GM19328 (cell line): ENCODE data around the gene ATG10.
A peak's percentile ranks its signal among the peaks of the same experiment; 100 is the strongest.
"Not testable (repeated sequence)": the region's sequence is repeated elsewhere in the genome, so short reads cannot be mapped to it uniquely, and the experiment has no call there.

ENCODE experiments used
- ATAC-seq: cut with Tn5 transposase; IDR thresholded peaks from one replicate; pipeline ENCODE4 v1.9.1; 2021; ENCODE audit warnings: mild to moderate bottlenecking, moderate library complexity; ENCODE audit not compliant: unreplicated experiment

ATG10 gene

DNA sequence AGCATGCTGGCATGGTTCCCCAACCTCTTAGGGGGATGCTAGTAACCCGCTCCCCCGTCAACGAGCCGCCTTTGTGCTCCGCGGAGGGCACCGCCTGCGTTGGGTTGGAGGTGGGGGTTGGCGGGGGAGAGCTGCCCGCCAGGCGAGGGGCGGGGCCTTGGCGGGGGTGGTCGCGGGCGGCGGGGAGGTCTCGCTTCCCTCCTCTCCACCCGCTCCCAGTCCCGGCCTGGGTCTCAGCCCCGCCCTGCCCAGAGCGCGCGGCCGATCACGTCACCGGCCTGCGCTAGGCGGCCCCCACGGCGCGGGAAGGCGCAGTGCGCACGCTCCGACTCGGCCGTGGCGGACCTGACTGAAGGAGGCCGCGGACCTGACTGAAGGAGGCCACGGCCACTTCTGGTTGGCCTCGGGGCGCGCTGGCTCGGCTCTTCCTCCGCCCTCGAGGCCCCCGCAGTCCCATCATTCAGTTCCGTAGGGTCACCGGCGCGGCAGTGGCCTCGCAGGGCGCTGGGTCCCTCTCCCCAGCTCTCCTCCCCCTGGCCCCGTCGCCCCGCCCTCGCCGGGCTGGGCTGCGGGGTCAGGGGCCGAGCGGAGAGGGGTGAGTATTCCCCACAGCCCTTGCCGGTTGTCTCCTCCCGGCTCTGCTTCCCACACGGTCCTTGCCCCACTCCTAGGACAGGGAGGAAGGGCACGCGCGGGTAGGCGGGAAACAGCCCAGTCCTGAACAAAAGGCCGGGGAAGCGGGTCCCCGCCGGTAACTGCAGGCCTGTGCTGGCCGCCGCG is at the start of gene ATG10:
Gene ATG10 (plus strand): TSS at position 312 of the 780 bp plus-strand sequence. CDS start 15,548 bp downstream, outside the sequence.
- peak; percentile 96 for ATAC-seq

DNA sequence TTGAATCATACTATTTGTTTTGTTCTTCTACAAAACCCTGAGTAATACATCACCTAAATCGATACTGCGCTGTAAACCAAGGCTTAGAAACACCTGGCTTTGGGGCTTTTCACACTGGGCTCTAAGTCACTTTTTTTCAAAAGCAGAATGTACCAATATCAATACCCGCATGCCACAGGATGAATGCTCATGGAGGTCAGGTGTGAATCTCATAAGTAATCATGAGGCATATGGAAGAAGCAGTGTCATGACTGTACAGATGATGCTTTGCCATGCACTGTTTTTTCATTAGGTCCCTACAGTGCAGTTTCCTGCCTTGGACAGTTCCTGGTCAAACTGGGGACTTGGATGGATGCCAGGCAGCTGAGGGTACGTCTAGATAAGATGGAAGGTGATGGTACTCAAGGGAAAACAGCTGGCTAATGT is 49.0 kb upstream of the ATG10 start:
- no peak for ATAC-seq

DNA sequence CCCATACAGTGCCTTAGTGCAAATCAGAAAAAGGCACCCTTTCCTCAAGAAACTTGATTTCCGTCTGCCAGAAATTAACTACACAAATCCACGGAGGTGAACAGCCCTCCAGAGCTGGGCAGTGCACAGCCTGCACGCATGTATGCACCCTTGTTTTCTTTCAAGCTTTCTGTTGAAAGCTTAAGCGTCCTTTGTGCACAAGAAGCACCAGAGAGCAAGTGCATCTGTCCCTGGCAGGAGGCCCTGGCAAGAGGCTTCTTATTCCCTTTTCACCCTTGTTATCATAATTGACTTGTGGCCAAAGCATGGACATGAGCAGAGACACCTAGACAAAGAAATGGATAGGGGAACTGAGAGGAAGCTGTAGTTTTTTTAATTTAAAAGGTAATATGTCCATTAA is 47.4 kb upstream of the ATG10 start:
- no peak for ATAC-seq

DNA sequence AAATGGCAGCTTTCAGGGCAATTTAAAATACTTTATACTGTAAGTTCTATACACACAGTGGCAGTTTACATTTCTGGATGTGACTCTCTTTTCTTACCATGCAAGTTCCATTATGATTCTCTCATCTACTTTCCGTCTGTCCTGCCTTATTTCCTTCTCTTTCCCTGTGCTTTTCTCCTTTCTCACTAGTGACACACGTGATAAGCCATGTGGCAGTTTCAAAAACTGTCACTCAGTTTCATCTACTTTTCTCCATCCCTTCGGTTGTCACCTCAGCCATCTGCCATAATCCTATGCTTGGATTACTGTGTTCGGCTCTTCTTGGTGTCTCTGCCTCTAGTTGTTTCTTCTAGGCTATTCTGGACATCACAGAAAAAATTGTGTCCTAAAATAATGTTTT is 46.8 kb upstream of the ATG10 start:
- ATAC-seq = no peak

DNA sequence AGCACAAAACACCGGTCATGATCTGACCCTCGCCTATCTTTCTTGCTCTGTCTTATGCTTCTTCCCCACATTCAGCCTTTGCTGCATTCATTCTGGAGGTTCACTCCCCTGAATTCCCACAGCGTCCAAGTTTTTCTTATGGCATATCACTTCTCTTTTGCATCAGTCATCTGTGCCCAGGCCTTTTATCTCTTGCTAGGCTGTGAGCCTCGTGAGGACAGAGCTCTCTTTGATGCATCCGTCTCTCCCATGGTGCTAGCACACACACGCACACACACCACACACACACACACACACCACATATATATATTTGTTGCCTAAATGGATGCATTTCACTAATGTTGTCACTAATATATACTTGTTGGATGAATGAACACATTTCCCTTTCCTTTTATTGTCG is 45.8 kb upstream of the ATG10 start:
- ATAC-seq = no peak

DNA sequence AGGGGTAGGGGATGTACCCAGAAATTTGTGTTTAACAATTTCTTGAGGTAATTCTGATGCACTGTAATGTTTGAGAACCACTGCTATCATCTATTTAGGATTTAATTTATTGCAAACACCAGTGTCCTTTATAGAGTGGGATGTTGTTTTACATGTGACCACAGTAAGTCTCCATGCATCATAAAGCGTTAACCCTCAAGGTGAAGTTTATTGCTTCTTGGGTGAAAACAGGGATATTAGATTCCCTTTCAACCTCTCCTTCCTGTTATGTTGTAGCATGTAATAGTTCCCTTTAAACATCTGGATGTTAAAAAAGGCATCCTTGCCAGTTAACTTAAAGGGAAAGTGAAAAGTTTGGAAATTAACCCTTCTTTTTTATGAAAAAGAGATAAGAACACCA is 35.8 kb upstream of the ATG10 start:
- ATAC-seq = no peak

DNA sequence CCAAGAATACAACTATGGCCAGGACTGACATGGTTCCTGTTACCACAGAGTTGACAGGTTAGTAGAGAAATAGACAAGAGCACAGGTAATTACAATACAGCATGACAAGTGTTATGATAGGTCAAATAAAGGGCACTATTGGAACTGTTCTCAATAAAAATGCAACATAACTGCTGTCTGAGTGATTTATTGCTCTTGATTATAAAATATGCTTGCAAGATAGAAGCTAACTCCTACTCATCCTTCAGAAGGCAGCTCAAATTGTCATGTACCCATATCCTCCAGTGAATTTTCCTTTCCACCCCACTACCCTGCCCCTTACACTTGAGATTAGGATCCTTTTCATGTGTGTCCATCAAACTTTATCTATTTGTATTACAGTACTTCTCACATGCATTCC is 35.1 kb upstream of the ATG10 start:
- ATAC-seq = no peak

DNA sequence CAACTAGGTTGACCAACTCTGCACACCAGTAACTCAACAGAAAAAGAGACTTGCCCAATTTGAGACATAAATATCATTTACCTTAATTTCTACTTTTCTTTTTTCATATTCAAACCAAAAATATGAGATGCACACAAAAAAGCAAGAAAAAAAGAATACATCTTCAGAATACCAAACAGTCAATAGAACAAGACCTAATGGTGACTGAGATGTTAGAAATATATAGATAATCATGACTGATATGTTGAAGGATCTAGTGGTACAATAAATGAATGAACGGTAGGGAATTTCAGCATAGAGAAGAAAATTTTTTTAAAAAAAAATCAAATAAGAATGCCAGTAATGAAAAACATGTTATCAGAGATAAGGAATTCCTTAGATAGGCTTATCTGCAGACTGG is 29.1 kb upstream of the ATG10 start:
- no peak for ATAC-seq

DNA sequence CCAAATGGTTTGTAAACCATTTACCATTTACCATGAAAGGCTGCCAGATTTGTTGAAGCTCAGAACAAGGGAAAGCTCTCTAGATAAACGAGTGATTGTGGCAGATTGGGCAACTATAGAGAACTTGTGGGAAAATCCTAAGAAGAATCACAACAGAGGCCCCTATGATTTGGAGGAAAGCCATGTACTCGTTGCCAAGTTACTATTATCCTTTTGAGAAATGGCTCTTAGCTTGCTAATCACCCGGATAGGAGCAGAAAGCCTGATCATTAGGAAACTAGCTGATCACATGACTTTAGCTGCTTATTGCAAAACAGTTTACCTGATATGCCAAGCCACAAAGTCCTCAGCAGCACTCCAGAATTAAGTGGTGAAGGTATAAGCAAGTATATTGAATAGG is 23.5 kb upstream of the ATG10 start:
- ATAC-seq = no peak

DNA sequence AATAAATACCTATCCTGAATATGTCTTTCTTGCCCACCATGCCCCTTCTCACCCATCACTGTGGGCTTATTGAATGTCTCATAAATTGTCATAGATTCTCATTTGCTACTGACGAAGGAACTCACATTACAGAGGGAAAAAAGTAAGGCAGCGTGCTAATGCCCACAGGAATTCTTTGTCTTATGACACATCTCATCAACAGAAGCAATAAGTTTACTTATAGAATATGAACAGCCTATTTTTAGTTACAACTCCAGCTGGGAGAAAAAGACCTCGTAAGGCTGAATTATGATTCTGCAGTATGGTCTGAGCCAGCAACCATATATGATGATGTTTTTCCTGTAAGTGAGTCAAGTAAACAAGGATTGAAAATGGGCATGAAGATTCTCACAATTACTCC is 22.4 kb upstream of the ATG10 start:
- ATAC-seq = no peak

DNA sequence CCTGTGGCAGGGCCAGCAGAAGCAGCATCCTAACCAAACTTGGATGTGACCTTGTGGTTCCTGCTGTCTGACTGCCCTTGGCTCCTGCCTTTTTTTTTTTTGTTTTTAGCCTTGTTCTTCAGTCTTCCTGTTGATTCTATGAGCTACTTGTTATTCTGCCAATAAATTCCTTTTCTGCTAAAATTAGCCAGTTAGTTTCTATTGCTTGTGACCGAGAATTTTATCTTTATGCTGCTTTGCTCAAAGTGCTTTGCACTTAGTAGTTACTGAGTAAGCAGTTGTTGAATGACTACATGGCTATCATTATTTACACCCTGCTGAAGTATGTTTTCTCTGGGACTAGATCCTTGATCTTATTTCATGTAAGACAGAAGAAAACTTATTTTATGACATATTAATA is 20.8 kb upstream of the ATG10 start:
- ATAC-seq = no peak

DNA sequence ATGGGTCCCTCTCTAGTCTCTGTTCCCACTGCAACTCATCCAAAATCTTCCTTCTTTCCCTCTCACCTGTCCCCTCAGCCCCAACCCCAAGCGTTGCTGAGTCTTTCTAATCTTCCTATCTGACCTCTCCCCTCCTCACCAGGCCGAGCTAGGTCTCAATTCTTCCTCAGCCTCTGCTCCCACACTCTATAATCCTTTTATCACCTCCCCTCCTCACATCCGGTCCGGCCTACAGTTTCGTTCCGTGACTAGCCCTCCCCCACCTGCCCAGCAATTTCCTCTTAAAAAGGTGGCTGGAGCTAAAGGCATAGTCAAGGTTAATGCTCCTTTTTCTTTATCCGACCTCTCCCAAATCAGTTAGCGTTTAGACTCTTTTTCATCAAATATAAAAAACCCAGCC is 17.0 kb upstream of the ATG10 start:
- ATAC-seq = not testable (repeated sequence)

DNA sequence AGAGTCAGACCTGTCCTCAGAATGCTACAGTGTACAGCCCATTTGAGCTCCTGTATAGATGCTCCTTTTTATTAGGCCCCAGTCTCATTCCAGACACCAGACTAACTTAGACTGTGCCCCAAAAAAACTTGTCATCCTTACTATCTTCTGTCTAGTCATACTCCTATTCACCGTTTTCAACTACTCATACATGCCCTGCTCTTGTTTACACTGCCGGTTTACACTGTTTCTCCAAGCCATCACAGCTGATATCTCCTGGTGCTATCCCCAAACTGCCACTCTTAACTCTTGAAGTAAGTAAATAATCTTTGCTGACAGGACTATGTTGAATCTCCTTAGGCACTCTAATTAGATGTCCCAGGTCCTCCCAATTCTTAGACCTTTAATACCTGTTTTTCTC is 13.7 kb upstream of the ATG10 start:
- ATAC-seq = not testable (repeated sequence)

DNA sequence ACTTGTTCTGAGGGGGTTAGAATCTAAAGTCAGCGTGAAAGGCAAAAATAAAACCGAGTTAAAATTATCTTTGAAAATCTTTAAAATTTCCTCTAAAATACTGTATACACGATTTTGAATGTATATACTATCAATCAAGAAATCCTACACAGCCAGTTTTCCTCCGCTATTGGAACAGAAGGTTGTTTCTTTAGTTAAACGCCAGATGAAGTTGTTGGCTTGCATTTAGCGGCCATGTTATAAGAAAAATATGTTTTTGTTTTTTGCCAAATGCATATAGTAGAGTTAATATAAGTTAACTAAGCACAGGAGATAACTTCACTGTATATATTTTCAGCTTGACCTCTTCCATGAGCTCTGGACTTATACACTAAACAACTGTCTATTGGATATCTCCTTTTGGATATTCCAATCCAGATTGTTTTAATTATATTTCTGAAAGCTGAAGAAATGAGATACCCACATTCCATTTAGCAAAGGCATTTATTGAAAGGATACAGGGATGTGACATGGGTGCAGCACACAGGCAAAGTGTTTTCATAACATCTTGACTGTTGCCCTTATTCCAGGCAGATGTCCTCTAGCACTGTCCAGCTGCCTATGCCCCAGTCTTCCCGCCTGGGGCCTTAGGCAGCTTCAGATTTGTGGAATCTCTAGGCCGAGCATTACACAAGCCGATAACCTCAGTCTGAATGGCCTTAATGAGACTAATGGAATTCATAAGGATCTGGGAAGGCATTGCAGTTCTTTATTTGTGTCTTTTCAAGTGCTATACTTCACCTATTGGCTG is 10.0 kb upstream of the ATG10 start:
- ATAC-seq = no peak

DNA sequence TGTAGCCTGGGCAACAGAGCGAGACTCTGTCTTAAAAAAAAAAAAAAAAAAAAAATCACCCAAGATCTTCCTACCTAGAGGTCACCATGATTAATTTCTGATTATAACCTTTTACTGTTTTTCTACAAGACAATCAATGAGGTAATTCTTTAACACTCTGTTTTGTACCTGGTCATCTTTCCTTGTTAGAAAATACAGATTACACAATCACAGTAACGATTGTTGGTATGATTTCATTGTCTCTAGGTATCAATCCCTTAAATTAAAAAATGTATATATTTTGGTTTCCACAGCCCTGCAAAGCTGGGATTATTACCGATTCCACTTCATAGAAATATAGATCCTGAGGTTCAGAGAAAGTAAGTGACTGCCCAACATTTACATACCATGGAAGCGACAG is 8.3 kb upstream of the ATG10 start:
- no peak for ATAC-seq

DNA sequence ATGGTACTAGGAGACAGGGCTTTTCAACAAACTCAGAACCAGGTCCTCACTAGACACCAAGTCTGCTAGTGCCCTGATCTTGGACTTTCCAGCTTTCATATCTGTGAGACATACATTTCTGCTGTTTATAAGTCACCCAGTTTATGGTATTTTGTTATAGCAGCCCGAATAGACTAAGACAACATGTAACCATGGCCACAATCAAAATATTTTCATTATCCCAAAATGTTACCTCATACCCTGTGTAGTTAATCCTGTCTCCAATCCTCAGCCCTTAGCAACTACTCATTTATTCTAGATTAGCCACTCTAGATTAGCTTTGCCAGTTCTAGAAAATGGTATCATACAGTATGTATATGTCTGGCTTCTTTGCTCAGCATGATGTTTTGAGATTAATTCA is 6.3 kb upstream of the ATG10 start:
- no peak for ATAC-seq

DNA sequence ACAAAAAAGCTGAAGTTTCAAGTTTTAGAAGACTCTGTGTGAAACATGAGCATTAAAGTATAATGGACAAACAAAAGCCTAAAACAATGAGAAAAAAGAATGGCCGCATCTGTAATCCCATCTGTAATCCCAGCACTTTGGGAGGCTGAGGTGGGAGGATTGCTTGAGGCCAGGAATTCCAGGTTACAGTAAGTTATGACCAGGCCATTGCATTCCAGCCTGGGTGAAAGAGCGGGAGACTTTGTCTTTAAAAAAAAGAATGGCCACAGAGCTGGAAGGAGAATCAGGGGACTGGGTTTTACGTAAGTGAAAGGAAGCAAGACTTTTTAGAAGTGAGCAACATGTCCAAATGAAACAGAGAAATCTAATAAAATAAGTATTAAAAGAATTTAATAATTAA is 2.6 kb upstream of the ATG10 start:
- ATAC-seq = no peak

DNA sequence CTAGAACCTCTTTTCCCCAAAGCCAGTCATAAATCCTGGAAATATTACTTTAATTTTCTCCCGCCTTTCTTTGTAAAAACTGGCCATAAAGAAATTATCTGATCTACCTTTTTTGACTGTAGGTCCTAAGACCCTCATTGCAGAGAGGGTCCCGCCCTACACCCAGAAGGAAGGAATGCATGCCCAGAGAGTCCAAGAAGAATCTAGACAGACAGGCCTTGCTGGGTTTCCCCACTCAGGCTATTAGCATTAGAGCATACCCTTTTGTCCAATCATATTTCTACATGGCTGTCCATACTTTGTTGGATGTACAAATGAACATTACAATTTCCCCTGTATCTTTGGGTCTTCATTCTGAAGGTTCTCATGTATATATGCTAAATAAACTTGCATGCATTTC is 1.9 kb upstream of the ATG10 start:
- no peak for ATAC-seq

DNA sequence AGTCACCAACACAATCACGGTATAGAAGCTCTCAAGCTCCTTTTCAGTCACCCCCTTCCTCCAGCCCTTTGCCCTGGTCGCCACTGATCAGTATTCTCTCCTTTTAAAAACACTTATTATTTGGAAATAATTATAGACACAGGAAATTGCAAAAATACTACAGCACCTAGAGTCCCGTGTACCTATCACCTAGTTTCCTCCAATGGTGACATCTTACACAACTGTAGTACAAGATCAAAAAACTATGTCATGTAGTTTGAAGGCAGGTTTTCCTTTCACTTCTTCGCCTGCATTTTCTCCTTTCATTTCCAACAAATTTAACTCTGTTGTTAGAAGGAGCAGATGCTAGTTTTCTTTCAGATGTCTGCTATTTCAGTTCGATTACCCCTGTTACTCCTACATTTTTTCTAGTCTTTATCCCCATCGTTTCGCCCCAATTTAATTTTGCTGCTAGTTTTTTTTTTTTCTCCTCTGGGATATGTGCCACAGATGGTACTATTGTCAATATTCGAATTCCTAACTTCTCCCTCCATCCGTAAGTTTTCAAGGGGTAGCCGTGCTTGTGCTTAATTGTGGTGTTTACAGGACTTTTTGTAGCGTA is 612 bp upstream of the ATG10 start:
- ATAC-seq = no peak

DNA sequence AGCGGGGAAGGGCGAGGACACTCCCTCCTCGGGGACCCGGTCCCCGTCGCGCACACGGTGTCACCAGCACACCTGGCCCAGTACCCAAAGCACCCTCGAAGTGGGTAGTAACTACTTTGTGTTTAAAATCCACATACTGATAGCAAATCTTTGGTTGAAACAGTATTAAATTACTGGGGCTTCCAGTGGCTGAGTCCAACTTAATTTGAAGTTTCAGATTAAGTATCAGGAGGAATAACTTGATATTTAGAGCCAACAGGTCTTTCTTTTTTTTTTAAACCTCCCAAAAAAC is 615 bp downstream of the ATG10 start:
- ATAC-seq = peak; percentile 33

DNA sequence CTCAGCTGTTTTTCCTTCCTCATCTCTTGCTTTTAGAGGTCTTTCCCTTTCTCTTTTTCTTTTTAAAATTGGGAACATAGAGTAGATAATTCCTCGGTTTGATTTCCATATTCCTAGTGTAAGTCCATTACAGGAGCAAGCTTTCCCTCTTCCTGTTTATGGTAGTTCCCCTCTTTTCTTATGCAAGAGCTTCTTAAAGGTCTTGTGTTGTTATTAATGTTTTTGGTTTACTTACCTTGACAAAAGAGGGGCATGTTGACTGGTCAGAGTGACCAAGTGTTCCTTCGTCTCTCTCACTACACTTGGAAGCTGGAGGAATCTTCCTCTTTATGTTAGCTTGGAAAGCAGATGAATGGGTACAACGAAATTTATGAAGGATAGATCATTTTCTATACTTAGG is 8.3 kb downstream of the ATG10 start:
- ATAC-seq = no peak

DNA sequence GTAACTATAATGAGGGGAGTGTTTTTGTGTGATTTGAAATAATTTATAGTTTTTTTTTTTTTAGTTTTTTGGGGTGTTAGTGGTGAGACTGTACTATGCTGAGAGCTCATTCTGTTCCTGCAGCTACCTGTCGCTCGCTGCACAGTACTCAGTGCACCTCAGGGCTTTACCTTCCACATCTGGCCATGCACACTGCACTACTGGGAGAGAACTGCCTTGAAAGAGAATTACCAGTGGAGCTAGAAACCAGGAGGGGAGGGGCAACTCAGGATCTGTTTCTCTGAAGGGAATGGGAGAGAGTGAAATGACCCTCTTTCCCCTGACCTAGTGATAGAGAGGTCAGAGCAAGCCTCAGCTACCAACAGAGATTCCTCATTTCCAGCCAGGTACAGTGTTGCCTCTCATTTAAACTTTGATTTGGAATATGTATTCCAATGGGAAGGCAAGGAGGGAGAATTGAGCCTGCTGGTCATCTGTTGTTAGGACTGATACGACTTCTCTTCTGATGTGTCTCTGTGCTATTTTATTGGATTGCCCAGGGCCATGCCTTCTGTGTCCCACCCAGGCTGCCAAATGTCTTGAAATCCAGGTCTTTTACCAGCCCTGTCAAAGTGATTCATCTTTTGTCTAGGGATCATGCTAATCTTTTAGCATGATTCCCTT is 8.9 kb downstream of the ATG10 start:
- ATAC-seq = no peak
